Measurements from ENCODE around the gene TBC1D22A.

The TBC1D22A gene

GRCh38 chr22:47205554-47205953, 443.1 kb downstream of the TBC1D22A start:
- no peak for TF ChIP-seq CTCF (IDR thresholded peaks at IDR 0.05; ENCODE audit: low read length, missing control alignments)
- DNase-seq (ENCODE audit: low read depth) = no peak

GRCh38 chr22:47206164-47206563, 443.7 kb downstream of the TBC1D22A start:
- DNase-seq (ENCODE audit: low read depth) = no peak
- no peak overlapping the region for H3K4me3 ChIP-seq (replicated peaks; ENCODE audit: low read depth, low read length)
- TF ChIP-seq CTCF (IDR thresholded peaks at IDR 0.05; ENCODE audit: low read length, missing control alignments) = no peak

More at GRCh38 chr22:47205554-47205953, 443.1 kb downstream of the TBC1D22A start:
- H3K4me3 ChIP-seq (replicated peaks; ENCODE audit: low read depth, low read length) = no peak overlapping the region

GRCh38 chr22:47206666-47207218, 444.3 kb downstream of the TBC1D22A start:
- H3K4me3 ChIP-seq (replicated peaks; ENCODE audit: low read depth, low read length) = no peak overlapping the region
- no peak for TF ChIP-seq CTCF (IDR thresholded peaks at IDR 0.05; ENCODE audit: low read length, missing control alignments)
- DNase-seq (ENCODE audit: low read depth) = no peak

- DNase-seq (ENCODE audit: low read depth) = no peak
- no peak for TF ChIP-seq CTCF (IDR thresholded peaks at IDR 0.05; ENCODE audit: low read length, missing control alignments)
- H3K4me3 ChIP-seq (replicated peaks; ENCODE audit: low read depth, low read length) = no peak overlapping the region
Observed at GRCh38 chr22:47207387-47207786, 444.9 kb downstream of the TBC1D22A start.

GRCh38 chr22:47207846-47208554, 445.6 kb downstream of the TBC1D22A start:
- DNase-seq (ENCODE audit: low read depth) = no peak
- no peak overlapping the region for H3K4me3 ChIP-seq (replicated peaks; ENCODE audit: low read depth, low read length)
- no peak for TF ChIP-seq CTCF (IDR thresholded peaks at IDR 0.05; ENCODE audit: low read length, missing control alignments)

GRCh38 chr22:47208630-47209029, 446.2 kb downstream of the TBC1D22A start:
- TF ChIP-seq CTCF (IDR thresholded peaks at IDR 0.05; ENCODE audit: low read length, missing control alignments) = no peak
- H3K4me3 ChIP-seq (replicated peaks; ENCODE audit: low read depth, low read length) = no peak overlapping the region
- DNase-seq (ENCODE audit: low read depth) = no peak
